Kidney epithelial cell (primary cell): ENCODE results near the gene TLE3. TPM values are rescaled to one million over a fixed set of nuclear protein-coding genes. Genes with fewer than 3 reads are reported as not detected.

Experiments used
- DNase-seq: peaks from one replicate; pipeline ENCODE4 v3.0.0-alpha.2; 2010; ENCODE audit warnings: low read depth
- H3K27me3 ChIP-seq: 2 replicates; pipeline ENCODE4 v1.6.0; 2011; ENCODE audit warnings: low read length; ENCODE audit not compliant: control insufficient read depth, insufficient read depth
- H3K36me3 ChIP-seq: 2 replicates; pipeline ENCODE4 v1.5.1; 2011; ENCODE audit warnings: low read length; ENCODE audit not compliant: control insufficient read depth, insufficient read depth
- H3K4me3 ChIP-seq: 2 replicates; pipeline ENCODE4 v1.5.1; 2011; ENCODE audit warnings: low read depth, mild to moderate bottlenecking, control low read depth, low read length
- total RNA-seq: library from RNA; depleted of rRNA; stranded (reverse); fragments of >200 nt; gene quantifications from 2 replicates; pipeline ENCODE4 v1.2.3, GENCODE V29; 2015
- TF ChIP-seq, protein P1 (sequence below): IDR thresholded peaks from 2 replicates; pipeline ENCODE4 v1.5.1; 2011; ENCODE audit warnings: mild to moderate bottlenecking, moderate library complexity, low read length, control low read depth, inconsistent platforms; ENCODE audit not compliant: insufficient read depth, poor library complexity, severe bottlenecking

TLE3 gene
- total RNA-seq, 1 donor from 2014 or later: 67.5 TPM

DNA sequence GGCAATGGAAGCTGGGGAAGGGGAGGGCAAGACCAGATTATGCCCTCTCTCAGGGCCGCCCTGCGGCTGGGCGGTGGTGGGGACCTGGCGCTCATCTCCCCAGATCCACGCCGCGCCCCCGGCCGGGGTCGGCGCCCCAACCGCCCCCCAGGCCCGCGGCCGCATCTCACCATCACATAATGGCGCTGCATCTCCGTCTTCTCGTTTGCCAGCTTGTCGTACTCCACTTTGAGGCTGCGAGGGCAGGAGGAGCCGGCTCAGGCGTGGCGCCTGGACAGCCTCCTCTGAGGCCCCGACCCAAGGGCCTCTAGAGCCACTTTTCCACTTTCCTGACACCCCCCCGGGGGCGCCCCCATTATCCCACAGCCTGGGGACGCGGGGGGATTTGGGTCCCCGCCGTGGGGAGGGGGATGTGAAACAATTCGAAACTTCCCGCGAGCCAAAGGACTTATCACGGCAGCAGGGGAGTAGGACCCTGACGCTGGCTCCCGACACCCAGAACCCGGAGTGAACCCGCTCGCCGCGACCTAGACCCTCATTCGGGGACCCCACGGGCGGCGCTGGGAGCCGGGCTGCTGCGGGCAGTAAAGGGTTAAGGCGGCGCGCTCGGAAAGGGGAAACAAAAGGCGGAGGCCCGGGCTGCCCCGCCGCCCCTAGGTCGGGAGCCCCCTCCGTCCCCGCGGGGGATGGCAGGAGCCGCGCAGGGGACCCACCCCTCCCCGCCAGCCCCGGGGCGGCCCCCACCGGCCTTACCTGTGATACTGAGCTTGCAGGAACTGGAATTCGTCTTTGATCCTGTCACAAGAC lies 2.1 kb downstream of the TLE3 start:
- DNase-seq: no peak
- Histone ChIP-seq H3K27me3 (no peaks in the 10 kb centered on the region), H3K4me3 (peak overlapping the region; percentile 61), H3K36me3 (no peaks in the 10 kb centered on the region)
- TF ChIP-seq, protein P1, sequence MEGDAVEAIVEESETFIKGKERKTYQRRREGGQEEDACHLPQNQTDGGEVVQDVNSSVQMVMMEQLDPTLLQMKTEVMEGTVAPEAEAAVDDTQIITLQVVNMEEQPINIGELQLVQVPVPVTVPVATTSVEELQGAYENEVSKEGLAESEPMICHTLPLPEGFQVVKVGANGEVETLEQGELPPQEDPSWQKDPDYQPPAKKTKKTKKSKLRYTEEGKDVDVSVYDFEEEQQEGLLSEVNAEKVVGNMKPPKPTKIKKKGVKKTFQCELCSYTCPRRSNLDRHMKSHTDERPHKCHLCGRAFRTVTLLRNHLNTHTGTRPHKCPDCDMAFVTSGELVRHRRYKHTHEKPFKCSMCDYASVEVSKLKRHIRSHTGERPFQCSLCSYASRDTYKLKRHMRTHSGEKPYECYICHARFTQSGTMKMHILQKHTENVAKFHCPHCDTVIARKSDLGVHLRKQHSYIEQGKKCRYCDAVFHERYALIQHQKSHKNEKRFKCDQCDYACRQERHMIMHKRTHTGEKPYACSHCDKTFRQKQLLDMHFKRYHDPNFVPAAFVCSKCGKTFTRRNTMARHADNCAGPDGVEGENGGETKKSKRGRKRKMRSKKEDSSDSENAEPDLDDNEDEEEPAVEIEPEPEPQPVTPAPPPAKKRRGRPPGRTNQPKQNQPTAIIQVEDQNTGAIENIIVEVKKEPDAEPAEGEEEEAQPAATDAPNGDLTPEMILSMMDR: peak; percentile 1

DNA sequence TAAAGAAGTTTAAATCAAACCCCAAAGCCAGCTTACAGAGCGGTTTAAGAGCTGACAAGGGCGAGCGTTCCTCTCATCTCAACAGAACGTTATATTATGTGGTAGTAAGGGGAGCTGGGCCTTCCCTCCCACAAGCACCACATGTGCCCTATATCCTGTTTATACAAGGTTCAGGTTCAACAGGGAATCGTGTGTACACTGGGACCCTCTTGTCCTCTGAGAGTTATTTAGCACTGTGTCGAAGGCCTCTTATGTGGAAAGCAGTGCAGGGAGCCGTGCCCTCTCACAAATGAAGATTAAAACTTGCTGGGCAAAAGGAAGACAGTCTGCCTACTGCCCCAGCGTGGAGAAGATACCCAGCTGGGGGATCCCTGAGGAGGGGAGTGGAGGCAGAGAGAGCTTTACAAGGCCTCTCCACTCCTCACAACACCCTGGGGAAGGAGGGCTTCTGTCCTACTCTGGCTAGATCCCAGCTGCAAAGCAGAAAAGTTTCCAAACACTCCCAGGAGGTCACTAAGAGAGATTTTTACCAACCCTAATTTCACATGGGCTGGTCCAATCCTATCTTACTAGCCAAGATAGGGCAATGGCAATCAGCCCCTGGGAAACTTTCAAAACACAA lies 2.9 kb downstream of the TLE3 start:
- DNase-seq: no peak
- Histone ChIP-seq H3K36me3 (no peaks in the 10 kb centered on the region), H3K27me3 (no peaks in the 10 kb centered on the region), H3K4me3 (peak overlapping the region; percentile 61)
- TF ChIP-seq, protein P1: no peak

DNA sequence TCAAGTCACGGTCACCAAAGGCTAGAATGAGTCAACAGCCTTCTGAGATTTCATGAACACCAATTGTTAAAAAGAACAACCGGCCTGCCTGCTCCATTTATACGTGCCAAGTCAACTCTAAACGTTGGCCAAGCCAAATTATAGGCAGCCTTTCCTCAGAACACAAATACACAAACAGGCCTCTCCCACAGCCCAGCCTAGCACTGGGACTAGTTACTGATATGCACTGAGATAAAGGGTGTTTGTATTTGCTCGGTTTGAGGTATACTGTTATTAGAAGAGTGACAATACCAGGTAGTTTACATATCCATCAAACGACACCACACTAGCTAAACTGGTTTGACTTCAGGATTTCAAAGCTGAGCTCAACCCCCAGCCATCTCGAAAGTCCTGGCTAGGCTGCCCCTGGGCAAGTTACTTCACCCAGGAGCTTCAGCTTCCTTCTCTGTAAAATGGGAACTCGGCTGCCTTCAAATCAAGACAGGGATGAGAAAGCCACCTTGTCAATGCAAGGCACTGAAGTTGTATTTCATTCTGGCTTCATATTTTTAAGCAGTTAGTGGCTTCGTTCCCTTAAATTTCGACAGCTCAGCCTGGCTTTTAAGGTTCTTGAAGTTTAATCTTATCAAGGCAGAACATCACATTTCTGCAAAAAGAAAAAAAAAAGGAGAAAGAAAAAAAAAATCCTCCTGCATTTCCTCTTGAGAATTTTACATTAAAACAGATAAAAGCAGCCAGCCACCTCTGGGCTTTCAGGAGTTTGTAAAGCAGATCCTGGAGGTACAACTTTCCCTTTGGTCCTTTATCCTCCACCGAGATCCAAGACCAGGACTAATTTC lies 4.0 kb downstream of the TLE3 start:
- DNase-seq: no peak
- Histone ChIP-seq H3K4me3 (no peak overlapping the region), H3K36me3 (no peaks in the 10 kb centered on the region), H3K27me3 (no peaks in the 10 kb centered on the region)
- TF ChIP-seq, protein P1: no peak

DNA sequence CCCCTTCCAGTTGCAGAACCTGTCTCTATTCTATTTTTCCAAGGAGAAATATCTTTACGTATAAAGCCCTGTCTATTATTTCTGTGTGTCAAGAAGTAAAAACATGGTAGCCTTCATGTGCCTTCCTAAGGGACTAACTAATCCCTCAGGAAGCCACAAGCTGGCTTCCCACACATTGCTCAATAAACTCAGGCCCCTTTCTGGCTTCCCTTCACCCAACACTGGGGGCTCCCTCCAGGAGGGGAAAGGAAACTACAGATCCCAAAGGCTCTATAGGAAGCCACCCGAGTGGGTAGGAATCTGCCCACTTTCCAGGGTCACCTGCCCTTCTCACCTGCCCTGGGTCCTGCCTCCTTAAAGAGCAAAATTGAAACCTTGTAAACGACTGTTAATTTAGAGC lies 4.6 kb downstream of the TLE3 start:
- TF ChIP-seq, protein P1: no peak
- DNase-seq: no peak
- Histone ChIP-seq H3K36me3 (no peaks in the 10 kb centered on the region), H3K27me3 (no peaks in the 10 kb centered on the region), H3K4me3 (no peak overlapping the region)

DNA sequence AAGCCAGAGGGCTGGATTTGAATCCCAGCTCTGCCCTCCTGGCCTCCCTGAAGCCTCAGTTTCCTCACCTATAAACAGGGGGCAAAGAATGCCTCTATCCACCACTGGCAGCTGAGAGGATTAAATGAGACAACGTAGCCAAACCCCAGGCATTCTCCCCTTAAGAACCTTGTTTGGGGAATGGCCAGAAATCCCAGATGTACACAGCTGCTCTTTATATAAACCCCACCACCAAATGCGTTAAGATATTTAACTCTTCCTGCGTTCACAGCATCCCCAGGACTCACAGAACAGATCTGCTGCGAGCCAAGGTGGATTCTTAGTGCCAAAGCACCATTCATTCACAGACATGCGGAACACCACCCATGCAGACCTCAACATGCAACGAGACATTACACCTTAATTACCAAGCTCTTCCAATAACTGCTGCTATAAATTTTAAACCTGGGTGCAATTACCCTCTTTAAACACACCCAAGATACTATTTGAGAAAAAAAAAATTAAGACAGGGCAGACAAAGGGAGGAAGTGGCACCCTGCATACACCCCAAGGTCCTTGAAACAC lies 5.2 kb downstream of the TLE3 start:
- no peaks in the 10 kb centered on the region for H3K36me3 ChIP-seq
- DNase-seq: no peak
- H3K27me3 ChIP-seq: no peaks in the 10 kb centered on the region
- H3K4me3 ChIP-seq: no peak overlapping the region
- TF ChIP-seq, protein P1: no peak
